Measurements from ENCODE around the gene CHD6.

Gene CHD6

DNA sequence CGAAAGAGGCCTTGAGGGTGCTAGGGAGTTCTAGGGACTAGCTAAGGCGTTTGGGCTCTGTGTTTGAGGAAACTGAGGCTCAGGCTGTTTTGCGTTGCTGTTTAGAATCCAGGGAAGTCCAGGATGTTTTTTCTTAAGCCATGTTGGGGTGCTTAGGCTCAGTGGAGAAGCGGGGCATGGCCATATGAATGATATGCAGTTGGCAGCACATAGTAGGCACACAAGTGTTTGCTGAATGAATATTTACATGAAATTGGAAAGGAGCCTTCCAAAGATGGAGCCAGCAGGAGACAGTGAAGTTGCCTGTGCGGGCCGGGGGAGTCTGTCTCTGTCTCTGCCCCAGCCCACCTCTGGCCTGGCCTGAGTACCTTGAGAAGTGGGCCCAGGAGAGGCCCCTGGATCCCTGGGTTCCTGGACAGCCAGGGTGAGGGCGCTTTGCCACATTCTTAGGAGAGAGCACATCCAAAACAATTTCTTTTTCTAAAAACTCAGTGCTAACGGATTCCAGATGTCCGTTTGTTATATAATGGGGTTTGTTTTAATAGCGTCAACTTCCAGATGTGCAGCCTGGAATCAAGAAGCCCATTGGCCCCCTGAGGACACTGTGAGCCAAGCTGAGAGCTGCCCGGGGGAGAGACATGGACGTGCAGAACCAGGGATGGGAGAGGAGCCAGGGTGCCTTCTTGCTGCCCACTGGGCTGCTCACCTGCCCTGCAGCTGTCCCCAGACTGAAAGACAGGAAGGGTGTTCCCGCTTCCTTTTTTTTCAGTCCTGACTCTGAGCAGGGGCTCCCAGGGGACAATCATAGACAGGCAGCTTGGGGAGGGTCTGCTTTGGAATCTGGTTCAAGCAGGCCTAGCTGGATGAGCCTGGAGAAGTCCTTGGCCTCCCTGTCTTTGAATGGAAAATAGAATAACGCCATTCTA is 231.4 kb downstream of the CHD6 start:
- Histone ChIP-seq H3K4me1 (peaks cover 7% of the 10 kb centered on the region; the same call in 1 of the 2 replicates), H3K4me2 (no peak overlapping the region), H3K4me3 (no peak overlapping the region), H3K9ac (no peak overlapping the region), H3K27me3 (no peaks in the 10 kb centered on the region), H3K9me3 (no peaks in the 10 kb centered on the region), H3K27ac (no peak overlapping the region), H3K36me3 (no peaks in the 10 kb centered on the region), H4K20me1 (no peaks in the 10 kb centered on the region)
- TF ChIP-seq Cebpa-rat (IDR thresholded peaks at IDR 0.05) = no peak

DNA sequence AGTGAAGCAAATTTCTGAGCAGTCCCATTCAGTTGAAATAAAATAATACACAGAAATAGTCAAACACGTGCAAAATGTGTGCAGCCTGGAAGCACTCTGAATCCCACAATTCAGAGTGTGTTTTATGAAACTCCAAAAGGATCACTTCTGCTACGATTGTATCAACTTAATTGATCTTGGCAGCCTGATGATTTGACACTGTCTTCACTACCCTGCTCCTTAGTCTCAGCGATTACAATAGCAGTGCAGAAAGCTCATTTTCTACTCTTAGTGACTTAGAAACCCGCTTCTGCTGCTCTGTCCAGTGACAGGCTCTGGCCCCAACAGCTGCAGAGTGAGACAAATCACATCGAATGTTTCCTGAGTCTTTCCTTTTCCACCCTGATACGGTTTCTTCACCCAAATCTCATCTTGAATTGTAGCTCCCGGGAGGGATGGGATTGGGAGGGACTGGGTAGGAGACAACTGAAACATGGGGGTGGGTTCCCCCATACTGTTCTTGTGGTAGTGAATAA is 235.3 kb downstream of the CHD6 start:
- H3K27ac ChIP-seq = no peak overlapping the region
- no peak for TF ChIP-seq Cebpa-rat (IDR thresholded peaks at IDR 0.05)

GRCh38 chr20:41380551-41381193 is 237.5 kb downstream of the CHD6 start:
- Histone ChIP-seq H3K36me3 (no peaks in the 10 kb centered on the region), H4K20me1 (no peaks in the 10 kb centered on the region), H3K9me3 (no peaks in the 10 kb centered on the region), H3K9ac (no peak overlapping the region), H3K27me3 (no peaks in the 10 kb centered on the region), H3K4me2 (peak overlapping the region; percentile 57), H3K27ac (no peak overlapping the region), H3K4me3 (no peak overlapping the region), H3K4me1 (peaks cover 17% of the 10 kb centered on the region)
- 0 out of 2 replicates have a peak, but pooled peaks have one; percentile 39 for TF ChIP-seq Cebpa-rat (IDR thresholded peaks at IDR 0.05)

More for the DNA sequence above, 235.3 kb downstream of the CHD6 start:
- H4K20me1 ChIP-seq = no peaks in the 10 kb centered on the region
- no peak overlapping the region for H3K4me3 ChIP-seq
- no peaks in the 10 kb centered on the region for H3K36me3 ChIP-seq
- H3K4me1 ChIP-seq = peaks cover 24% of the 10 kb centered on the region
- no peaks in the 10 kb centered on the region for H3K9me3 ChIP-seq
- H3K27me3 ChIP-seq = no peaks in the 10 kb centered on the region
- H3K9ac ChIP-seq = no peak overlapping the region
- H3K4me2 ChIP-seq = no peak overlapping the region

DNA sequence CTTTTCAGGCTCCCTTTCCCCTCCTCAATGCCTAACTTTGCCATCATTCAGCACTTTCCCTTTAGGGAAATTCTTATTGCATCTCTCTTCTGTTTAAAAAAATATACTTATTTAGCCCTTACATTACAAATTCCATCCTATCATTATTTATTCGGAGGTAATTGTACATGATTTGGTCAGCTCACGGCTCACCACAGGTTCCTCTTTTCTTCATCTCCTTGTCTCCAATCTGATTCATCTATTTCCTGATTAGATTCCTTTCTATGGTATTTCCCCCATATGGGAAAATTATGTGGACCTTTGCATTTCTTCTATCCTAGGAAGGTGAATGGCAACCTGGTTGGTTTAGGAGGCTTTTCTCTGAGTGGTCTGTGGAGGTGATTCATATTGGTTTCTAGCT is 238.6 kb downstream of the CHD6 start:
- H3K27ac ChIP-seq = no peak overlapping the region
- no peaks in the 10 kb centered on the region for H3K36me3 ChIP-seq
- H3K9me3 ChIP-seq = no peaks in the 10 kb centered on the region
- no peak for TF ChIP-seq Cebpa-rat (IDR thresholded peaks at IDR 0.05)
- H3K4me3 ChIP-seq = no peak overlapping the region
- no peaks in the 10 kb centered on the region for H4K20me1 ChIP-seq
- H3K27me3 ChIP-seq = no peaks in the 10 kb centered on the region
- H3K9ac ChIP-seq = no peak overlapping the region
- 0 out of 2 replicates have a peak overlapping the region, but pooled peaks have one; percentile 57 for H3K4me2 ChIP-seq
- peaks cover 17% of the 10 kb centered on the region for H3K4me1 ChIP-seq

DNA sequence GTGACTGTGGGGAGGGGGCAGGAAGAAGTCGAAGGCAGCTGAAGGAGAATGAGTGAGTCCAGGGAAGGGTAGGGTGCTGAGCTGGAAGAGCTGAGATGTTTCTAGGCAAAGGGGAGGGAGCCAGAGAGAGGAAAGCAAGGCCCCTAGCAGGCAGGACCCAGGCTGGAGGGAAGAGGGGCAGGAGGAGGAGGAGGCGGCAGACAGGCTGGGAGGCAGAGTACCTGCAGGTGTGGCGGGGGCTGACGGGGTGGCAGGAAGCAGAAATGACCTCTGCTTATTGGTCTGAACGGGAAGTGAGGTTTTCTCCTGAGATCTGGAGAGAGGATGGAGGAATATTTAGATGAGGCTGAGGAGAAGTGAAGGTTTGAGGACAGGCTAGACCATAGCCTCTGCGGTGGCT is 240.9 kb downstream of the CHD6 start:
- no peak overlapping the region for H3K4me2 ChIP-seq
- H3K9ac ChIP-seq = no peak overlapping the region
- no peak overlapping the region for H3K4me3 ChIP-seq
- no peaks in the 10 kb centered on the region for H3K27me3 ChIP-seq
- peaks cover 10% of the 10 kb centered on the region; the same call in 1 of the 2 replicates for H3K9me3 ChIP-seq
- no peaks in the 10 kb centered on the region for H4K20me1 ChIP-seq
- no peak overlapping the region for H3K27ac ChIP-seq
- no peaks in the 10 kb centered on the region for H3K36me3 ChIP-seq
- TF ChIP-seq Cebpa-rat (IDR thresholded peaks at IDR 0.05) = no peak
- H3K4me1 ChIP-seq = peaks cover 17% of the 10 kb centered on the region

GRCh38 chr20:41376349-41376748 is 241.8 kb downstream of the CHD6 start:
- no peak overlapping the region for H3K27ac ChIP-seq
- no peak overlapping the region for H3K4me2 ChIP-seq
- H3K36me3 ChIP-seq = no peaks in the 10 kb centered on the region
- no peak for TF ChIP-seq Cebpa-rat (IDR thresholded peaks at IDR 0.05)
- H3K9me3 ChIP-seq = peaks cover 17% of the 10 kb centered on the region
- peaks cover 17% of the 10 kb centered on the region for H3K4me1 ChIP-seq
- no peak overlapping the region for H3K9ac ChIP-seq
- no peak overlapping the region for H3K4me3 ChIP-seq
- no peaks in the 10 kb centered on the region for H3K27me3 ChIP-seq
- H4K20me1 ChIP-seq = no peaks in the 10 kb centered on the region

DNA sequence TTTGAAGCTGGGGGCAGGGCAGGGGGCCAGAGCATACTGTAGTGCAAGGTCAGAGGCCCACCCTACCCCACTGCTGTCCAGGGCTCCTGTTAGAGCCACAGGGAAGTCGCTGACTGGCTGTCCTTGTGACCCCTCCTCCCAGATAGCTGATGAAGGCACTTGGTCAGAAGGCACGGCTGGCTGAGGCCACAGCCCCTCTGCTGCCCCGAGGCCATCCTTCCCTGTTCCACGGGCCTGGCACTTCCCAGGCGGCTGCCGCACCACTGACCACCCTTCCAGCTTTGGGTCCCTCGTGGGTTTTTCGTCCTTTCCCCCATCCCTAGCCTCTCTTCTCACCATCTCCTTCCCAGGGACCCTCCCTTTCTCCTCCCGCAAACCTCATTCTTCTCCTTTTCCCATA is 242.3 kb downstream of the CHD6 start:
- H3K27me3 ChIP-seq = no peaks in the 10 kb centered on the region
- no peaks in the 10 kb centered on the region for H3K36me3 ChIP-seq
- H4K20me1 ChIP-seq = no peaks in the 10 kb centered on the region
- H3K9me3 ChIP-seq = peaks cover 22% of the 10 kb centered on the region
- no peak for TF ChIP-seq Cebpa-rat (IDR thresholded peaks at IDR 0.05)
- no peak overlapping the region for H3K27ac ChIP-seq
- H3K4me1 ChIP-seq = peaks cover 16% of the 10 kb centered on the region
- H3K4me2 ChIP-seq = no peak overlapping the region
- no peak overlapping the region for H3K9ac ChIP-seq
- no peak overlapping the region for H3K4me3 ChIP-seq

- Histone ChIP-seq H3K9ac (no peak overlapping the region), H3K36me3 (no peaks in the 10 kb centered on the region), H3K9me3 (peaks cover 23% of the 10 kb centered on the region), H3K4me1 (no peaks in the 10 kb centered on the region), H3K4me2 (no peak overlapping the region), H3K27me3 (no peaks in the 10 kb centered on the region), H3K4me3 (no peak overlapping the region), H3K27ac (no peak overlapping the region), H4K20me1 (no peaks in the 10 kb centered on the region)
- no peak for TF ChIP-seq Cebpa-rat (IDR thresholded peaks at IDR 0.05)
Measured at GRCh38 chr20:41373931-41374920, 244.0 kb downstream of the CHD6 start.

- no peak for TF ChIP-seq Cebpa-rat (IDR thresholded peaks at IDR 0.05)
- no peak overlapping the region for H3K4me2 ChIP-seq
- H4K20me1 ChIP-seq = no peaks in the 10 kb centered on the region
- H3K9me3 ChIP-seq = peaks cover 23% of the 10 kb centered on the region
- no peaks in the 10 kb centered on the region for H3K36me3 ChIP-seq
- H3K9ac ChIP-seq = no peak overlapping the region
- H3K27me3 ChIP-seq = no peaks in the 10 kb centered on the region; the same call in 1 of the 2 replicates
- H3K27ac ChIP-seq = no peak overlapping the region
- H3K4me3 ChIP-seq = no peak overlapping the region
- no peaks in the 10 kb centered on the region for H3K4me1 ChIP-seq
Measured at GRCh38 chr20:41373251-41373783, 244.9 kb downstream of the CHD6 start.

Data from BLaER1 (cell line).